BJ (cell line): ENCODE data around the gene CR1L. TPM values are rescaled to one million over a fixed set of nuclear protein-coding genes. Genes with fewer than 3 reads are reported as not detected.

Source experiments
- CTCF ChIA-PET: fragments of 350-600 bp; formaldehyde crosslinking; extraction: SDS; loops from one replicate; lab custom pipeline; 2021; ENCODE audit warnings: antibody characterized with exemption, inconsistent platforms; lab: Yijun Ruan, JAX
- POLR2A ChIA-PET: fragments of 300-600 bp; sonication (Branson Sonifier 250); formaldehyde crosslinking; extraction: SDS; loops from one replicate; lab custom pipeline; 2021; ENCODE audit warnings: antibody characterized with exemption; lab: Charles Lee
- DNase-seq: peaks from one replicate; pipeline ENCODE4 v3.0.0-alpha.2; 2011; ENCODE audit warnings: low read depth
- H3K27me3 ChIP-seq: 2 replicates; pipeline ENCODE4 v1.6.0; 2011; ENCODE audit warnings: low read length; ENCODE audit not compliant: control insufficient read depth, insufficient read depth
- H3K36me3 ChIP-seq: 2 replicates; pipeline ENCODE4 v1.5.1; 2011; ENCODE audit warnings: low read length; ENCODE audit not compliant: control insufficient read depth, insufficient read depth
- H3K4me3 ChIP-seq: 2 replicates; pipeline ENCODE4 v1.5.1; 2011; ENCODE audit warnings: low read depth, mild to moderate bottlenecking, control low read depth, low read length
- polyA plus RNA-seq: library from polyadenylated mRNA; depleted of rRNA; stranded (reverse); fragments of >200 nt; gene quantifications from 2 replicates; pipeline ENCODE4 v1.2.3, GENCODE V29; 2011
- TF ChIP-seq, protein P1 (sequence below): IDR thresholded peaks from 2 replicates; pipeline ENCODE4 v1.5.1; 2011; ENCODE audit warnings: low read depth, mild to moderate bottlenecking, control low read depth, inconsistent platforms, low read length, moderate library complexity; ENCODE audit not compliant: insufficient read depth

The CR1L gene
- polyA plus RNA-seq, 1 experiment = not detected

DNA sequence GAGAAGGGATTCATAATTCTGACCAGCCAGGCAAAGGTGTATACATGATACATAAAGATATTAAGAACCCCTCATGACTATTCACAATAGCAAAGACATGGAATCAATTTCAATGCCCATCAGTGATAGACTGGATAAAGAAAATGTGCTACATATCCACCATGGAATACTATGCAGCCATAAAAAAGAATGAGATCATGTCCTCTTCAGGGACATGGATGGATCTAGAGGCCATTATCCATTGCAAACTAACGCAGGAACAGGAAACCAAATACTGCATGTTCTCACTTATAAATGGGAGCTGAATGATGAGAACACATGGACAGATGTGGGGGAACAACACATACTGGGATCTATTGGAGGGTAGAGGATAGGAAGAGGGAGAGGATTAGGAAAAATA lies 21.4 kb downstream of the CR1L start:
- TF ChIP-seq, protein P1, sequence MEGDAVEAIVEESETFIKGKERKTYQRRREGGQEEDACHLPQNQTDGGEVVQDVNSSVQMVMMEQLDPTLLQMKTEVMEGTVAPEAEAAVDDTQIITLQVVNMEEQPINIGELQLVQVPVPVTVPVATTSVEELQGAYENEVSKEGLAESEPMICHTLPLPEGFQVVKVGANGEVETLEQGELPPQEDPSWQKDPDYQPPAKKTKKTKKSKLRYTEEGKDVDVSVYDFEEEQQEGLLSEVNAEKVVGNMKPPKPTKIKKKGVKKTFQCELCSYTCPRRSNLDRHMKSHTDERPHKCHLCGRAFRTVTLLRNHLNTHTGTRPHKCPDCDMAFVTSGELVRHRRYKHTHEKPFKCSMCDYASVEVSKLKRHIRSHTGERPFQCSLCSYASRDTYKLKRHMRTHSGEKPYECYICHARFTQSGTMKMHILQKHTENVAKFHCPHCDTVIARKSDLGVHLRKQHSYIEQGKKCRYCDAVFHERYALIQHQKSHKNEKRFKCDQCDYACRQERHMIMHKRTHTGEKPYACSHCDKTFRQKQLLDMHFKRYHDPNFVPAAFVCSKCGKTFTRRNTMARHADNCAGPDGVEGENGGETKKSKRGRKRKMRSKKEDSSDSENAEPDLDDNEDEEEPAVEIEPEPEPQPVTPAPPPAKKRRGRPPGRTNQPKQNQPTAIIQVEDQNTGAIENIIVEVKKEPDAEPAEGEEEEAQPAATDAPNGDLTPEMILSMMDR = no peak
- Histone ChIP-seq H3K27me3 (peaks cover 13% of the 10 kb centered on the region), H3K4me3 (no peak overlapping the region), H3K36me3 (no peaks in the 10 kb centered on the region)
- ChIA-PET POLR2A (no interaction called here), CTCF (interaction anchor here (1.2 to 1.3 kb wide), 2 partner anchors 33 to 46 kb away, joined by 3 to 4 read pairs; no protein-coding TSS in a partner anchor)
- DNase-seq = no peak

DNA sequence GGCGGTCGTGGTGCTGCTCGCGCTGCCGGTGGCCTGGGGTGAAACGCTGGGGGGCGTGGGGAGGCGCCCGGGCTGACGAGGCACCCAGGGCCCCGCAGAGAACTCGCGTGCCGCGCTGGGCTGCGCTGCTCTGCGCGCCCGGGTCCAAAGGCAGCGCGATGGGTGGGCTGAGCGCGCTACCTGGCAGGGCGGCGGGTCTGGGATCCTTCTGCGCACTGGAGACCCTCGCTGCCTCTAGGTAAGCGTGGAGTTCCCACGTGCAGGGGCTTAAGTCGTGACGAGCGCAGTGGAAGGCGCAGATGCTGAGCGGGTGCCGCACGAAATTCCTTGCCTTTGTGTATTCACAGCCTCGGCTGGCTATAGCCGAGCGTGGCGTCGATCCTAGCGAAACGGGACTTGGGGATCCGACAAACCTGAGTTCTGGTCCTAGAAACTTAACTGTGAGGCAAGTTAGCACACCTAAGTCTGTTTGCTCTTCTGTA lies 24.6 kb downstream of the CR1L start:
- no peaks in the 10 kb centered on the region for H3K36me3 ChIP-seq
- peaks cover 13% of the 10 kb centered on the region for H3K27me3 ChIP-seq
- POLR2A ChIA-PET = no interaction called here
- H3K4me3 ChIP-seq = no peak overlapping the region
- no peak for DNase-seq
- CTCF ChIA-PET = interaction anchor here (2.1 kb wide), 1 partner anchor 29 kb away, joined by 4 read pairs; no protein-coding TSS in a partner anchor
- TF ChIP-seq, protein P1 = no peak

GRCh38 chr1:207670192-207670591 lies 25.3 kb downstream of the CR1L start:
- Histone ChIP-seq H3K4me3 (no peak overlapping the region), H3K27me3 (peaks cover 13% of the 10 kb centered on the region), H3K36me3 (no peaks in the 10 kb centered on the region)
- POLR2A ChIA-PET = no interaction called here
- TF ChIP-seq, protein P1 = no peak
- CTCF ChIA-PET = no interaction called here
- no peak for DNase-seq

GRCh38 chr1:207670997-207671396 lies 26.1 kb downstream of the CR1L start:
- DNase-seq = no peak
- TF ChIP-seq, protein P1 = no peak
- peaks cover 13% of the 10 kb centered on the region for H3K27me3 ChIP-seq
- no peaks in the 10 kb centered on the region for H3K36me3 ChIP-seq
- ChIA-PET CTCF (no interaction called here), POLR2A (no interaction called here)
- H3K4me3 ChIP-seq = no peak overlapping the region

DNA sequence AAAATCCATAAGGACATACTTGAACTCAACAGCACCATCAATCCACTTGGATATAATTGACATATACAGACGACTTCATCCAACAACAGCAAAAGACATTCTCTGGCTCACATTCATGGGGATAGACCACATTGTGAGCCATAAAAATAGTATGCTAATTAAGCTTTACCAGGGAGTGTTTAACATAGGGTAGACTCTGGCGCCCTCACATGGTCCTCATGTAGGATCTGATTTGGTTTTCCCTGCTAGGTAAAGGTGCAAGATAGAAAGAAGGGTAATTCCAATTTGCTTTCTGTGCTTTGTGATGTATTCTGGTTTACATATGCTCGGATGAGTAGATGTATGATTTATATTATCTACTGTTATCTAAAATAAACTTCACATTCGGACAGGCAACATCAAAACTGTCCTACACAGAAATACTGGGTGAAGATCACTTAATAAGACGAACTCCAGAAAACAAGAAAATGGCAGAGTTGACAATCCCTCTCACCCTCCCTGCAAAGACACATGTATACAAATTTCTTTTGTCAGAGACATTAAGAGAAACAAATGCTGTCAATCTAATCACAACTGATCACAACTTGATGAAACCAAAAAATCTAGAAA lies 27.7 kb downstream of the CR1L start:
- CTCF ChIA-PET = interaction anchor here (0.5 to 2.5 kb wide), 7 partner anchors 20 to 95 kb away, joined by 3 to 7 read pairs (median 3); no protein-coding TSS in a partner anchor
- DNase-seq = no peak
- peaks cover 13% of the 10 kb centered on the region for H3K27me3 ChIP-seq
- TF ChIP-seq, protein P1 = peak; percentile 35; the same call in 1 of the 2 replicates
- H3K36me3 ChIP-seq = no peaks in the 10 kb centered on the region
- no peak overlapping the region for H3K4me3 ChIP-seq
- POLR2A ChIA-PET = no interaction called here
